SHP77 treated with DMSO at 0.1 percent for 48 hours (cell line): ENCODE results near the gene APOBEC3B.
"Not testable (repeated sequence)": the region's sequence is repeated elsewhere in the genome, so short reads cannot be mapped to it uniquely, and the experiment has no call there.

ENCODE experiments used
- DNase-seq: peaks from one replicate; lab custom pipeline; 2025; lab: John Stamatoyannopoulos, UW

APOBEC3B gene

DNA sequence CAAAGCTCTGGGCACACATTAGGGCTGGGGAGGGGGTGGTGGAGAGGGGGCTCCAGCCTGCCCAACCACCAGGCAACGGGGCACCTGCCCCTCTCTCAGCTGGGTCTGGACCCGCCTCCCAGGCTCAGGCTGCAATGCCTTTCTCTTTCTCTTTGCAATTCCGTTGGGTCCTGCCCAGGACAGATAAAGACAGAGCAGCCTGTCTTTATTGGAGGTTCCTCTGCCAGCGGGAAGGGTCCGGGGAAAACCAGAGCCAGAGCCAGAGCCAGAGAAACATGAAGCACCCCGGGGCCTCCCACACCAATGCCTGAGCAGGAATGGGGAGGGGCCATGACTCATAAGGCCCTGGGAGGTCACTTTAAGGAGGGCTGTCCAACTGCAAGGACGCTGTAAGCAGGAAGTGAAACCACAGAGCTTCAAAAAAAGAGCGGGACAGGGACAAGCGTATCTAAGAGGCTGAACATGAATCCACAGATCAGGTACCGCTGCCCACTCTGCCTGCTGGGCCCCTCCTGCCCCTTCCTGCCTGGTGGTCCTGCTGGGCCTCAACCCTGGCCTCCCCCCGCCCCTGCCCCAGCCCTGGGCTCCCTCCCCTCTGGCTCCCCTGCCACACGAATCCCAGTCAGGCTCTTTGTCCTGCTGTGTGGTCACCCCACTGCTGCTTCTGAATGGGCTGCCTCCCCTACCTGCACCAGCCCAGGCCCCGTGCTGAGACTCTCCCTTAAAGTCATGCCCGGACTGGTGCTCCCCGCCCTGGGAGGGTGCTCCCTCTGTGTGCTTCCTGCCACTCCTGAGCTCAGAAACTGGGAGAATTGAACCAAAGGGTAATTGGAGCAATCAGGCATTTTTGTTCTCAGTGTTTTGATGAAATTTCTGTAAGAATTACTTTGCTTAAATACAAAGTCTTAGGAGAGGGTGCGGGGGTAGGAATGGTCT is at the start of gene APOBEC3B:
Gene APOBEC3B (plus strand): TSS at position 356 of the 936 bp plus-strand sequence. CDS start 107 bp downstream, at position 463.
- peak; percentile 18 for DNase-seq

DNA sequence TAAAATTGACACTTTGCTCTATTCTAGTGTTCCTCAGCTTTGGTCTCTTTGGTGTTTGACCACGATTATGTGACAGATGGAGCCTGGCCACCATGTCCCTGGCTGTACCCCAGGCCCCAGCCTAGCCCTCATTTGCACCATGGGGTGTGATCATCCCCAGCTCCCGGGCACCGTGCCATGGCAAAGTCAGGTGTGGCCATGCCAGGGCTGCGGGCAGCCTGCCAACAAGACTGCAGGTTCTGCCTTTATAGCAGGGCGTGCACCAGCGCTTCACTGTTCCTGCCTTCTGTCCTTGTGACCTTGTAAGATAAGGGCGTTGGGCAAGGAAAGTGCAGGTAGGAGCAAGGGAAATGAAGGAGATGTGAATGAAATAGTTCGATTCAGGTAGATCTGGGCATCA is 47.1 kb upstream of the APOBEC3B start:
- peak; percentile 78 for DNase-seq

DNA sequence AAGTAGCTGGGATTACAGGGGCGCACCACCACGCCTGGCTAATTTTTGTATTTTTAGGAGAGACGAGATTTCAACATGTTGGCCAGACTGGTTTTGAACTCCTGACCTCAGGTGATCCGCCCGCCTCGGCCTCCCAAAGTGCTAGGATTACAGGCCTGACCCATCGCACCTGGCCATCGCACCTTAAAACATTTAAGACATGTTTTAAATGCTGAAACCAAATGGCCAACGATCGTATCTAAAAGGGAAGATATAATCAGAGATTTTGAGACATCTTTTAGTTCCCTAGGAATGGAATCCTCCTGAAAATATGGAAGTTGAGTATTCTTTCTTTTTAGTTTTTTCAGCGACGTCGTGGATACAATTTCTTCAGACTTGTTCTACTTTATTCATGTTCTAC is 46.5 kb upstream of the APOBEC3B start:
- no peak for DNase-seq

DNA sequence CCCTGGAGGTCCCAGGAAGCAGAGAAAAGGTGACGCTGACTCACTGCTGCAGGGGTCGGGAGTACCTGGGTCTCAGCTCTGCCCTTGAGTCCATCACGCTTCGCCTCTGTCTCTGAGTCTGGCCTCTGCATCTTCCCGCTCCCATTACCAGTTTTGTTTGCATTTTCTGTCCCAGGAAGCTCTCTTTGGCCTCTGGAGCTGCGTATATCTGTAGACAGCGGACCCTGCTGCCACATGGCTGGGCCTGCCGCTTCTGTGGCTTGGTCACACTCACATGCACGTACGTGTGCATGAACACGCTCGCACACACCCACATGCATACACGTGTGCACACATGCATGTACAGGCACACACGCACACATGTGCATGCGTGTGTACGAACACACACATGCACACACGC is 45.6 kb upstream of the APOBEC3B start:
- no peak for DNase-seq

DNA sequence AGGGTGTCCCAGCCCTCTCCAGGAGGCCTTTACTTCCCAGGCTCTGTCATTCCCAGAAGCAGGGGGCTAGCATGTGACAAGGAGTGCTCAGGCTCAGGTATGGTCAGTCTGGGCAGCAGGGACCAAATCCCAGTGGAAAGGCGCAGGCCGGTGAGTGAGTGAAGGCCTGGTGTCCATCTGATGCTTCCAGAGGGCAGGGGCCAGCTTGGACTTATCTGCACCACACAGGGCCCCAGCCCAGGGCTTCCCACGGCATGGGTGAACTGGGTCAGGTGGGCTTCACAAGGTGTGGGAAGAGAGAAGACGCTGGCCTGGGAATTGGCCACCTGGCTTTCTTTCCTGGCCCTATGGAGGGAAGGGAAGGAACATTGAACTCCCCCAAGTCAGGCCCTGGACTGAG is 45.1 kb upstream of the APOBEC3B start:
- DNase-seq = no peak

DNA sequence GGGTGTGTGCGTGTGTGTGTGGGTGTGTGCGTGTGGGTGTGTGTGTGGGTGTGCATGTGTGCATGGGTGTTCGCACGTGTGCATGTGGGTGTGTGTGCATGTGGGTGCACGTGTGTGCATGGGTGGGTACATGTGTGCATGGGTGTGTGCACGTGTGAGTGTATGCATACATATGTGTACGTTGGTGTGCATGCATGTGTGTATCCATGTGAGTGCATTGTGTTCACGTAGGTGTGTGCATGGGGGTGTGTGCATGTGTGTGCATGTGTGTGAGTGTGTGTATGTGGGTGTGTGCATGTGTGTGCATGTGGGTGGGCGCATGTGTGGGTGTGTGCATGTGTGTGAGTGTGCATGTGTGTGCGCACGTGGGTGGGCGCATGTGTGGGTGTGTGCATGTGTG is 44.6 kb upstream of the APOBEC3B start:
- DNase-seq = no peak

DNA sequence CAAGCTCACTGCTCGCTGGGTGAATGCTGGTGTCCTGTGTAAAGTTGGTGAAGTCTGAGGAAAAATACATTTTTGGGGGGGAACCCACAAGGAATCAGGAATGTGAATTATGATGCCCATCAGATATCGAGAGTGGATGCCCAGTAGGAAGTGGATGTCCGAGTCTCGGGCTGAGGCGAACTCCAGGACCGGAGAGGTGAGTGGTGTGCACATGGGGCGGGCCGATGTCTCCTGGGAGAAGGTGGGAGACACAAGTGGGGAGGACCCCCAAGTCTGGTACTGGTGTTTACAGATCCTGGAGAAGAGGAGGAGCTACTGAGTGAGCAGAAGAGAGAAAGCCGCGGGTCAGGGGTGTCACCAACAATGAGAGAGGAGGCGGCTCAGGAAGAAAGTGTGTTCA is 43.9 kb upstream of the APOBEC3B start:
- DNase-seq = no peak

DNA sequence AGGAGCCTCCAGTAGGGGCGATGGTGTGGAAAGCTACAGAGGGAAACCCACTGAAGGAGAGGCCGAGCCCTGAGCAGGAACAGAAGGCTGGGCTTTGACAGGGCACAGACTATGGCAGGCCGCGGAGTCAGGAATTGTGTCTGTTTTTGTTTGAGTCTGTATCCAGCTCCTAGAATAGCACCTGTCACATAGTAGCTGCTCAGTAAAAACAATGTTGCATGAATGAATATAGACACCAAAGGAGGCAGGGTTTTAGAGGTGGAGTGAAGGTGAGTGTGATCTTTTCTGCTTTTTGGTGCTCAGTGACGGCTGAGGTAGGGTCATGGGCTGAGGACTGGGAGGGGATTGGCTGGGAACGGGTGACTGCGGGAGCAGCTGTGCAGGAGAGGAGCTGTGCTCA is 43.2 kb upstream of the APOBEC3B start:
- no peak for DNase-seq

DNA sequence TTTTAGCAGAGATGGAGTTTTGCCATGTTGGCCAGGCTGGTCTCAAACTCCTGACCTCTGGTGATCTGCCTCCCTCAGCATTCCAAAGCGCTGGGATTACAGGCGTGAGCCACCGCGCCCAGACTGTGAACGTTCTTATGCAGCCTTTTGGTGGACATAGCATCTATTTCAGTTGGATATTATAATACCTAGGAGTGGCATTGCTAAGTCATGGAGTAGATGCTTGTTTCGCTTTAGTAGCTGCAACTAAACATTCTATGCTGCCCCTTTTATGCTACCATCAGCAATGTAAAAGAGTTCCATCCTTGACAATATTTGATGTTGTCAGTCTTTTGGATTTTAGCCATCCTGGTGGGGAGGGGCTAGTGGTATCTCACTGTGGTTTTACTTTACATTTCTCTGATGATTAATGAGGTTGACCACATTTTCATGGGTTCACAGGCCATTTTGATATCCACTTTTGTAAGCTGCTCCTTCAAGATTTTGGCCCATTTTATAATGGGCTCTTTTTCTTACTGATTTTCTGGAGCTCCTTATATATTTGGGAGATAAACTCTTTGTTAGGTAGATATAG is 41.2 kb upstream of the APOBEC3B start:
- no peak for DNase-seq

DNA sequence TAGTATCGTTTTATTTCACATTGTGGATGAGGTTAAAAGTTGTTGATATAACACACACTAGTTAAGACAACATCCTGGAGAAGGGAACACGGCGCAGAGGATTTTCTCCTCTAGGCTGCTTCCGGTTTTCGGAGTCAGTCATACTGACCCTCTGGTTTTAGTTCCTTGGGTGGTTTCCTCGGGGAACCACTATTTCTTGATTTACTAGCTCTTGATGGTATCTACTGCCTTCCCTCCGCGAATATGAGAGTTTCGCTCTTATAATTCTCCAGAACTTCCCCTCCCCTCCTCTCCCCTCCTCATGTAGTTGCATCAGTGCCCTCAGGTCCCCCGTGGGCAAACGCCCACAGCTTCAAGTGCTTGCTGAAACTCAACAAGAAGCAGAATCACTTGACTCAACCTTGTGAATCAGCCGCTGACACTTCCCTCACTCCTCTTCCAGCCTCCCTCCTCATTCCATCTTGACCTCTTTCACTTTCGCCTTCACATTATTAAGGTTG is 40.6 kb upstream of the APOBEC3B start:
- DNase-seq = no peak

DNA sequence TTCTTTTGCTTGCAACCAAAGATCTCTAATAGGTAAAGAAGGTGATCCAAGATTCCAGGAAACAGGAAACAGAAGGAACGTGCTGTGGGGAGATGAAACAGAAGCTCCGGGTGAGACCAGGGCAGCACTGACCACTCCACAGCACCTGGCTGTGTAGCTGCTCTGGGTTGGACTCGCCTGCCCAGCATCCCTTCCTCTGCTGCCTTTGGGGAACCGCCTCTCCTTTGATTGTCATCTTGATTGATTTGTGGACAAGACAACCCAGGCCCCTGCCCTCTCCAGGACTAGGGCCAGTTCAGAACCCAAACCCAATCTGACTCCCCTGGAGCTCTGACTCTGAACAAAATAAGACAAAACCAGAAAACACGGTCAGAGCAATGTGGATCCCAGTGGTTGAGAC is 39.4 kb upstream of the APOBEC3B start:
- no peak for DNase-seq

DNA sequence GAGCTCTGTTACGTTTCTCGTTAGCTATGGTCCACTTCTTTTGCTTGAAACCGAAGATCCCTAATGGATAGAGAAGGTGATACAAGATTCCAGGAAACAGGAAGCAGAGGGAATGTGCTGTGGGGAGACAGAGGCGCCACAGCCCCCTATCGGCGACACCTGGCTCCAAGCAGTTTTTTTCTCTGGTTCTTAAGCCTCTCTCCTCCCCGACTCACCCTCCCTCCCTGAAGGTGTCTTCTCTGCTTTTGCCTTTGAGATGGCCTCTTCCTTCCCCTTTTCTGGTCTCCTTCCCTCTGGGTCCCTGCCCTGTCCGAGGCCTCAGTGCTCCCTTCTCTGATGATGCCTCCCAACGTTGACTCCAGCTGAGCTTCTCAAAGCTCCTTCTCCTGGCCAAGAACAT is 38.9 kb upstream of the APOBEC3B start:
- DNase-seq = no peak

DNA sequence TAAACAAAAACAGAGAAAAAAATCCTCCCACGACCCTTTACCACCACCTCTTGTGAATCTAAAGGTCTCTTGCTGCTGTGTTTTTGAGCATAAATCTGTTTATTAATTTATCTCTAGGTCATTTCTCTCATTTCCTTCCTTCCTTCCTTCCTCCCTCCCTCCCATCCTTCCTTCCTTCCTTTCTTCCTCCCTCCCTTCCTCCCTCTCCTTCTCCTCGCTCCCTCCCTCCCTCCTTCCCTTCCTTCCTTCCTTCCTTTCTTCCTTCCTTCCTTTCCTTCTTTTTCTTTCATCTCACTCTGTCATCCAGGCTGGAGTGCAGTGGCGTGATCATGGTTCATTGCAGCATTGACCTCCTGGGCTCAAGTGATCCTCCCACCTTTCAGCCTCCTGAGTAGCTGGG is 38.3 kb upstream of the APOBEC3B start:
- no peak for DNase-seq

DNA sequence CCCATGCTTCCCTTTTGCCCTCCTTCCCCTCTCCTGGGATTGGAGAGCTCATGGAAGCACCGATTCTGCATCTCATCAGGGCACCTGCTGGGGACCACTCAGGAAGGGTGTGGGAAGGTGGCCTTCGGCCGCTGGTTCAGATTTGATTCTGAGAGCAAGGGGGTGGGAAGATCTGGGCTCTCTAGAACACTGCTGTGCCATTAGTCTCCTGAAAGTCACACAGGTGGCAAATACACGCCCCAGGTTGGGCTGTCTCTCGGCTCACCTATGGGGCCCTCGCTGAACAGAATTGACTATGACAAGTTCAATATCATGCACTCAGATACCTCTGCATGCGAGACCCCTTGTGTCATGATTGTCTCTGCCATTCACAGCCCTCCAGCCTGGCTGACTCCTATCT is 37.5 kb upstream of the APOBEC3B start:
- DNase-seq = no peak

DNA sequence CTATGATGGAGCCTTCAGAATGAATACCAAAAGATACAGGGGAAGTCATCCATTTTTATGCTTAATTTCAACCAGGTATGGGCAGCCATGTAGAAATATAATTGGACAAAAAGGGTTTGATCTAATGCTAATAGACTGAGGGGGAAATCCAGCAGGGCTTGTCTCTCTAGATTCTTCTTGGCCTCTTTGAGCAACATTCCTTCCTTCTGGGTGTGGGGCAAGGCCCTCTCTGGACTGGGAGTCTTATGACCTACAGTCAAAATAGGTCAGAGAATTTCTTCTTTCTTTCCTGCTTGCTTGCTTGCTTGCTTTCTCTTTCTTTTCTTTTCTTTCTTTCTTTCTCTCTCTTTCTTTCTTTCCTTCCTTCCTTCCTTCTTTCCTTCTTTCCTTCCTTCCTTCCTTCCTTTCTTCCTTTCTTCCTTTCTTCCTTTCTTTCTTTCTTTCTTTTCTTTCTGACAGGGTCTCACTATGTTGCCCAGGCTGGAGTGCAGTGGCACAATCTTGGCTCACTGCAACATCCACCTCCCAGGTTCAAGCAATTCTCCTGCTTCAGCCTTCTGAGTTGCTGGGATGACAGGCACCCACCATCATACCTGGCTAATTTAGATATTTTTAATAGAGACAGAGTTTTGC is 36.3 kb upstream of the APOBEC3B start:
- DNase-seq = not testable (repeated sequence)

DNA sequence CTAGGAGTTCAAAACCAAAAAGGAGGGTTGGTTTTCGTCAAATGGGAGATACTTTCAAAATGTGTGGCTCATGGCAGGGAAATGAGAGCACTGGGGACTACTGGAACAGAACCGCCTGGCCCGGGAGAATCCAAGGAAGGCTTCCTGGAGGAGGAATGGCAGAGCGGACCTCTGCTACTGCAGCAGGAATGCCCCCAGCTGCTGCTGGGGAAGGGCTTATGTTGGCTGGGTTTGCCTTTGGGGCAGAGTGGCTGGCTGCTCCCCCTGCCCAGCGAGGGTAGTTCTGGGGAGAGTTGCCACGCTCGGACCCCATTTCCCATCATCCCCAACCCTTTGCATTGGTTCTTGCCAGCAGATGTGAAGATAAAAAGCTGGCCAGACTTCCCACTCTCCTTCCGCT is 35.4 kb upstream of the APOBEC3B start:
- no peak for DNase-seq

DNA sequence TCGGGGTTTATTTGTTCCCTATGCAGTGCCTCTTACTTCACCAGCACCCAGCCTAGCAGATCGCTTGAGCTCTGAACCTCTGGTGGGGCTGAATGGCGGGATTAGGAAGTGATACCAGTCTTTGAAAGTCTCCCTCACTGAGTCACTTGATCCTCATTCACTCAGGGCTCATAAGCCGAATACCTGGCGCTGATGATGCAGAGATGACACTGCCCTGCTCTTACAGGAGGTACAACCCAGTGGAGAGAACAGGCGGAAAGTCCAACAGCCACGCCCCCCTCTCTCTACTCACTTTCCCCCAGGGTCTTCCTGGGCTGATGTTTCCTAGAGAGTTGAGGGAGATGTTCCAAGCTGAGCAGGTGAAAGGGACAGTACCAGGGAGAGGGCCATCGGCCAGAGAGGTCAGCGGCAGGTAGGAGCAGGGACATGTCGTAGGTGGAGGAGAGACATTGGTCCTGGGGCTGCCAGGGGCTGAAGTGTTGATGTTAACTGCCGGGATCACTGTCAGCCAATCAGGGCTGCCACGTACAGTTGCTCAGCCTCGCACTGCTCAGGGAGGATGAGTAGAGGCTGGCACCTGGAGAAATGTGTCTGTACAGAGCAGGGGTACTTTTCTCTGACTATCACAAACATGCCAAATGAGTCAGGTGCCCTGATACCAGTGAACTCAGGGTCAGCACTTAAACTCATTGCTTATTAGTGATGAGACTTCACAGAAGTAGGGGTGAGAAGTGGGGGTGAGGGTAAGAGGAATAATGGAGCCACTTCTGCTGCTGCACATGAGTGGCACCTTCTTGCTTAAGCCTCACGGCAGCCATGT is 34.6 kb upstream of the APOBEC3B start:
- DNase-seq = no peak

DNA sequence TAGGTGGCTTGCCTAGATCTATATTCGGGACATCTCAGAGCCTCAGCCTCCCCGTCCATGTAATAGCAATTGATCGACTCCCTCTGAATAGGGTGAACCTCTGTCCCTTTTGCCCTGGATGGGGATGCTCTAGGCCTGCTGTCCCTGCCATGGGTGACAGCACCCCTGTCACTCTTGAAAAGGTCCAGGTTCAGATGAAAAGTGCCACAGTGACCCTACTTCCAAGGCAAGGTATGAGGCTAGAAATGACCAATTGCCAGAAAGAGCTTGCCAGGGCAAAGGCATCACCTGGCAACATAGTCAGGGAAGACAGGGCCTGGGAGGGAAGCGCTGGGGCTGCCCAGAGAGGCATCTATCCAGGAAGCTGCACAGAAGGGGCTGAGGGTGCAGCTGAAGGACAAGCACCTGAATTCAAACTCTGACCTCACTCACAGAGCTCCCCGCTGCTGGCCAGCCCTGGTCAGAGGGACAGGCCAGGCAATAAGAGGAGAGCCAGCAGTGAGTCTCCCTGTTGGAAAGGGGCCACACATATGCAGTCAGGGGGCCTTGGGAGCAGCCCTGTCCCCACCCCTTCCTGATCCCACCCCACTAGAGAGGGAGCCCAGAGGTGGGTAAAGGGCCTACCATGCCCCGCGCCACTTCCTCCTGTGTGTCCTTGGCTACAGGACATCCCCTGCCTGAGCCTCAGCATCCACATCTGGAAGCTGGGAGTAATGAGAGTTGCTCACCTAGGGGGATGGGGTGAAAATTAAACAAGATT is 33.8 kb upstream of the APOBEC3B start:
- no peak for DNase-seq

DNA sequence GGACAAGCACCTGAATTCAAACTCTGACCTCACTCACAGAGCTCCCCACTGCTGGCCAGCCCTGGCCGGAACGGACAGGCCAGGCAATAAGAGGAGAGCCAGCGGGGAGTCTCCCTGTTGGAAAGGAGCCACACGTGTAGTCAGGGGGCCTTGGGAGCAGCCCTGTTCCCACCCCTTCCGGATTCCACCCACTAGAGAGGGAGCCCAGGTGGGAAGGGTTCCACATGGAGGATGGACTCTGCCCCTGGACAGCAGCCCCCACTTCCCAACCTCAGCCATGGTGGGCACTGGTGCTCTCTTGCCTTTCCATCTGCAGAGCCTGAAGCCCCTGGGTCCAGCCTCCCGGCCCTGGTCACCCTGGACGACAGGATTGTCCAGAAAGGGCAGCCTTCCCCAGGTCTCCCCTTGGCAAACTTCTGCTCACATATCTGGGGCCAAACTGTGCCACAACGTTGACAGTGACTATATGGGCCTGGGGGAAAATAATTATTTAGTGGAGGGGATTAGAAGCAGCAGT is 32.2 kb upstream of the APOBEC3B start:
- no peak for DNase-seq

DNA sequence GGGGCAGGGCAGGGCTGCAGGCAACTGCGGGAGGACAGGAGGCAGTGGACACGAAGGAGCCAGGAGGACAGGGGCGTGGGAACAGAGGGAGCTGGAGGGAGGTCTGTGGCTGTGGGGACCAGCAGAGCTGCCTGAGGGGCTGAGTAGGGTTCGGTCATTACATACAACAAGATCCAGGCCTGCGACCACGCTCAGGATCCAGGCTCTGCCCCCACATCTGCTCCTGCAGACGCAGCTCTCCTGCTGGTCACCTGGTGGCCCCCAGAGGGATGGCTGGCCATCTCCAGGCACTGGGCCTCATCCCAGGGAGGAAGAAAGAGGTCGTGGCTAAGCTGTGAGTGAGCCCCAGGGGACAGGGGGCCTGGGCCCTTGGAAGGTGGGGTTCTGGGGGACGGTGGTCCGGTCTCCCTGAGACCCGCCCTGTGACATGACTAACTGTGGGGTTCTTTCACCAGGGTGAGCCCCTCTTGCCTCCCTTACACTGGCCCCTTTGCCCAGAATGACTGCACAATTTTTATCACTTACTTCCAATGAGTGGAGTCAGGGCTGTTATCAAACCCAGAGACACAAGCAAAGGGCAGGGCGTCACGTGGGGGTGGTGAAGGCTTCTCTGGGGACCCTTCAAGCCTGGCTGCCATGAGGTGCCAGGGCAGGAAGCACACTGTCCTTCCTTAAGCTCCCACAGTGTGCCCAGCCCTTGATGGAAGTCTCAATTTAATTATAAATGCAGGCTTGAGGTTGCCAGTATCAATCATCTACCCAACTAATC is 31.4 kb upstream of the APOBEC3B start:
- no peak for DNase-seq
